ENCODE data around the gene PSEN2. TPM values are rescaled to one million over a fixed set of nuclear protein-coding genes. Genes with fewer than 3 reads are reported as not detected.

The PSEN2 gene
- total and polyA plus RNA-seq, 2 donors (not counting 1 experiment from before 2014, with no cell fraction given) = 15.8 to 26.0 TPM

GRCh38 chr1:226888021-226888420, 17.6 kb downstream of the PSEN2 start:
- Histone ChIP-seq H2AFZ (ENCODE audit: insufficient read depth, low read depth, low read length, poor library complexity, severe bottlenecking) (no peak overlapping the region), H3K9me3 (ENCODE audit: control extremely low read depth in 1 of 3, control insufficient read depth in 2 of 3, insufficient read depth in 1 of 3, low read length in 2 of 3) (no peaks in the 10 kb centered on the region), H3K27ac (ENCODE audit: low read length in 2 of 2) (no peak overlapping the region), H3K36me3 (replicated peaks in 1 of 2; ENCODE audit: control extremely low read depth in 1 of 2, control insufficient read depth in 1 of 2, extremely low read depth in 1 of 2, insufficient read depth in 2 of 2, low read length in 1 of 2) (no peaks in the 10 kb centered on the region), H3K79me2 (ENCODE audit: control insufficient read depth, insufficient read depth, low read length) (no peaks in the 10 kb centered on the region), H3K4me1 (ENCODE audit: control insufficient read depth in 2 of 2, insufficient read depth in 2 of 2, low read length in 2 of 2) (peaks cover 36 to 40% of the 10 kb centered on the region in 2 donors), H3K4me3 (ENCODE audit: control extremely low read depth in 1 of 5, extremely low read depth in 1 of 5, insufficient read depth in 1 of 5, low read depth in 2 of 5, low read length in 4 of 5) (no peak overlapping the region), H3K9ac (ENCODE audit: low read length) (no peak overlapping the region), H4K20me1 (ENCODE audit: control insufficient read depth, insufficient read depth, low read length, poor library complexity, severe bottlenecking) (no peaks in the 10 kb centered on the region), H3K4me2 (replicated peaks; ENCODE audit: low read depth, low read length, poor library complexity, severe bottlenecking) (no peak overlapping the region), H3K27me3 (replicated peaks in 1 of 4; ENCODE audit: control extremely low read depth in 1 of 4, control insufficient read depth in 3 of 4, insufficient read depth in 4 of 4, low read length in 3 of 4) (no peaks in the 10 kb centered on the region)
- ATAC-seq (ENCODE audit: low read depth) (no peak), DNase-seq (no peak)
- intact Hi-C loops (cut with micrococcal nuclease) = no loop called here
- Mint-ChIP-seq H3K4me3 (no peak overlapping the region), H3K27me3 (no peaks in the 10 kb centered on the region), H3K4me1 (peaks cover 32% of the 10 kb centered on the region), H3K27ac (no peak overlapping the region), H3K9me3 (ENCODE audit: insufficient read depth) (no peaks in the 10 kb centered on the region)
- CTCF ChIA-PET = no interaction called here
- 100% methylated on average over 6 of the region's 8 CpGs for WGBS (ENCODE audit: insufficient coverage)
- POLR2A ChIA-PET = no interaction called here
- TF ChIP-seq EZH2 (IDR thresholded peaks at IDR 0.05; ENCODE audit: borderline replicate concordance, insufficient read depth, low read depth, low read length, poor library complexity, severe bottlenecking) (no peak), CTCF (IDR thresholded peaks at IDR 0.05) (no peak)

- no peak overlapping the region for H2AFZ ChIP-seq (ENCODE audit: insufficient read depth, low read depth, low read length, poor library complexity, severe bottlenecking)
- no peak overlapping the region for H3K4me3 ChIP-seq (ENCODE audit: control extremely low read depth in 1 of 5, extremely low read depth in 1 of 5, insufficient read depth in 1 of 5, low read depth in 2 of 5, low read length in 4 of 5)
- Mint-ChIP-seq H3K27ac (no peak overlapping the region), H3K9me3 (ENCODE audit: insufficient read depth) (no peaks in the 10 kb centered on the region), H3K4me3 (no peak overlapping the region), H3K4me1 (peaks cover 25% of the 10 kb centered on the region), H3K27me3 (no peaks in the 10 kb centered on the region)
- ATAC-seq (ENCODE audit: low read depth) = no peak
- H3K4me2 ChIP-seq (replicated peaks; ENCODE audit: low read depth, low read length, poor library complexity, severe bottlenecking) = no peak overlapping the region
- H3K9me3 ChIP-seq (ENCODE audit: control extremely low read depth in 1 of 3, control insufficient read depth in 2 of 3, insufficient read depth in 1 of 3, low read length in 2 of 3) = no peaks in the 10 kb centered on the region
- H3K4me1 ChIP-seq (ENCODE audit: control insufficient read depth in 2 of 2, insufficient read depth in 2 of 2, low read length in 2 of 2) = peaks cover 28 to 32% of the 10 kb centered on the region in 2 donors
- no peak for DNase-seq
- no peak overlapping the region for H3K27ac ChIP-seq (ENCODE audit: low read length in 2 of 2)
- H3K36me3 ChIP-seq (replicated peaks in 1 of 2; ENCODE audit: control extremely low read depth in 1 of 2, control insufficient read depth in 1 of 2, extremely low read depth in 1 of 2, insufficient read depth in 2 of 2, low read length in 1 of 2) = peaks cover 0 to 1% of the 10 kb centered on the region in 2 experiments
- H3K9ac ChIP-seq (ENCODE audit: low read length) = no peak overlapping the region
- ChIA-PET POLR2A (no interaction called here), CTCF (no interaction called here)
- H3K27me3 ChIP-seq (replicated peaks in 1 of 4; ENCODE audit: control extremely low read depth in 1 of 4, control insufficient read depth in 3 of 4, insufficient read depth in 4 of 4, low read length in 3 of 4) = no peaks in the 10 kb centered on the region
- intact Hi-C loops (cut with micrococcal nuclease) = no loop called here
- 97% methylated on average over 8 of the region's 8 CpGs for WGBS (ENCODE audit: insufficient coverage)
- no peaks in the 10 kb centered on the region for H4K20me1 ChIP-seq (ENCODE audit: control insufficient read depth, insufficient read depth, low read length, poor library complexity, severe bottlenecking)
- no peaks in the 10 kb centered on the region for H3K79me2 ChIP-seq (ENCODE audit: control insufficient read depth, insufficient read depth, low read length)
- TF ChIP-seq EZH2 (IDR thresholded peaks at IDR 0.05; ENCODE audit: borderline replicate concordance, insufficient read depth, low read depth, low read length, poor library complexity, severe bottlenecking) (no peak), CTCF (IDR thresholded peaks at IDR 0.05) (no peak)
Observed at GRCh38 chr1:226888816-226889215, 18.4 kb downstream of the PSEN2 start.

Measured in B cell (primary cell).